ENCODE data around the gene RPL22L1.

The RPL22L1 gene

DNA sequence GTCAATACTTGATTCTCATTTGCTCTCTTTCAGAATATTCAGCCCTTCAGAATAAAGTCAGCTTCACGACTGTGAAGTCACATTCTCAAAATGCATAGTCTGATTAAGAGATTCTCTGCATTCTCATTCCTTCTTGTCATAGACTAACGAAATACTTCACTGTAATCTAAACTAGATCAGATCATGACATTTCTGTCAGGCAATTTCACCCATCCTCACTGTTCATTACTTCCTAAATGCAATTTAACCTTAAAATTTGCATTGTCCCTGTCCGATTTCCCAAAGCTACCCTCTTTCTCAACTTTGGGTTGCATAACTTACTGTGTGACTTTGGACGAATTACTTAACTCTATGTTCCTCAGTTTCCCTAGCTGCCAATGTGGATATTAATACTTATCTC lies 6.2 kb downstream of the RPL22L1 start:
- no peak overlapping the region for H3K27ac ChIP-seq
- H3K9me3 ChIP-seq (ENCODE audit: severe bottlenecking) = no peaks in the 10 kb centered on the region
- TF ChIP-seq, protein P1, sequence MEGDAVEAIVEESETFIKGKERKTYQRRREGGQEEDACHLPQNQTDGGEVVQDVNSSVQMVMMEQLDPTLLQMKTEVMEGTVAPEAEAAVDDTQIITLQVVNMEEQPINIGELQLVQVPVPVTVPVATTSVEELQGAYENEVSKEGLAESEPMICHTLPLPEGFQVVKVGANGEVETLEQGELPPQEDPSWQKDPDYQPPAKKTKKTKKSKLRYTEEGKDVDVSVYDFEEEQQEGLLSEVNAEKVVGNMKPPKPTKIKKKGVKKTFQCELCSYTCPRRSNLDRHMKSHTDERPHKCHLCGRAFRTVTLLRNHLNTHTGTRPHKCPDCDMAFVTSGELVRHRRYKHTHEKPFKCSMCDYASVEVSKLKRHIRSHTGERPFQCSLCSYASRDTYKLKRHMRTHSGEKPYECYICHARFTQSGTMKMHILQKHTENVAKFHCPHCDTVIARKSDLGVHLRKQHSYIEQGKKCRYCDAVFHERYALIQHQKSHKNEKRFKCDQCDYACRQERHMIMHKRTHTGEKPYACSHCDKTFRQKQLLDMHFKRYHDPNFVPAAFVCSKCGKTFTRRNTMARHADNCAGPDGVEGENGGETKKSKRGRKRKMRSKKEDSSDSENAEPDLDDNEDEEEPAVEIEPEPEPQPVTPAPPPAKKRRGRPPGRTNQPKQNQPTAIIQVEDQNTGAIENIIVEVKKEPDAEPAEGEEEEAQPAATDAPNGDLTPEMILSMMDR (IDR thresholded peaks at IDR 0.05; ENCODE audit: low read depth, low read length) = no peak
- H3K4me3 ChIP-seq (ENCODE audit: low read depth, low read length) = no peak overlapping the region
- peaks cover 35% of the 10 kb centered on the region for H3K36me3 ChIP-seq
- H3K27me3 ChIP-seq (ENCODE audit: insufficient read depth, low read depth, severe bottlenecking) = no peaks in the 10 kb centered on the region
- DNase-seq = no peak

DNA sequence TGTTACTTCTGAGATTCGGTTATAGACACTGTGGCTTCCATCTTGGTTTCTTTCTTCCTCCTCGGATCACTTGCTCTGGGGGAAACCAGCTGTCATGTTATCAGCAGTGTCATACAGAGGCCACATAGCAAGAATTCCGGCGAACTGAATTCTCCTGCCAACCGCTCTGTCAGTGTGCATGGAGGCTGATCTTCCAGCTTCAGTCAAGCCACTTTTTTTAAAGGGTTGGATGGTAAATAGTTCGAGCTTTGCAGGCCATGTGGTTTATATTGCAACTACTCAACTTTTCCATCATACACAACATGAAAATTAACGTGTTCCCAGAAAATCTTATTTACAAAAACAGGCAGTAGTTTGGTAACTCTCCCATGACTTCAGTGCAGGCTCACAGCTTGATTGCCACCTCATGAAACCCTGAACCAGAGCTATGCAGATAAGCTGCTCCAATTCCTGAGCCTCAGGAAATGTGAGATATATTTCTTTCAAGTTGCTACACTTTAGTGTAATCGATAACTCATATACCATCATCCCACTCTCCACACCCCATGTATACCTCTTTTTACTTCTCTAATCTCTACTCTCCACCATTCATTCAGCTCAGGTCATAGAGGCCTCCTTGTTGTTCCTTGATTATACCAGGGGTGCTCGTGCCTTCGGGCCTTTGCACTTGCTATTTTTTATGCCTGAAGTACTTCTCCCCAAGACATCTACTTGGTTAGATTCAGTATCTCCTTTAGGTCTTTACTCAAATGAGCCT lies 7.2 kb downstream of the RPL22L1 start:
- H3K9me3 ChIP-seq (ENCODE audit: severe bottlenecking) = no peaks in the 10 kb centered on the region
- TF ChIP-seq, protein P1 (IDR thresholded peaks at IDR 0.05; ENCODE audit: low read depth, low read length) = no peak
- H3K36me3 ChIP-seq = peaks cover 28% of the 10 kb centered on the region
- DNase-seq = no peak
- H3K4me3 ChIP-seq (ENCODE audit: low read depth, low read length) = no peak overlapping the region
- no peak overlapping the region for H3K27ac ChIP-seq
- H3K27me3 ChIP-seq (ENCODE audit: insufficient read depth, low read depth, severe bottlenecking) = no peaks in the 10 kb centered on the region

DNA sequence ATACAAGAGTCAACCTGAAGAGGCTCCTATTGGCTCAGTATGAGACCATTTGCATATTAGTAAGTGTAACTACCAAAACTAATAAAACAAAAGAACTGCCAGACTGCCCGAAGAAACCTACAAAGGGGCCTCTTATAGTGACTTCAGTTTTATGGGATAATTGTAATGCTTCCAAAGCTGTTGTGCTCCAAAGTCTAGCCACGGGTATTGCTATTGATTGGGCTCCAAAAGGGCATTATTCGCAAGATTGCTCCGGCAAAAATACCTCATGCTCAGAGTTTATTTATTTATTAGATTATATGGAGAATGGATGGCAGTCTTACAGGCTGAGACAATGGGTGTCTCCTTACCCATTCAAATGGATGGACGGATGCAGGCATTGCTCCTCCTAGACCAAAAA lies 11.4 kb downstream of the RPL22L1 start:
- Histone ChIP-seq H3K27me3 (ENCODE audit: insufficient read depth, low read depth, severe bottlenecking) (no peaks in the 10 kb centered on the region), H3K36me3 (no peaks in the 10 kb centered on the region), H3K9me3 (ENCODE audit: severe bottlenecking) (no peaks in the 10 kb centered on the region), H3K27ac (no peak overlapping the region), H3K4me3 (ENCODE audit: low read depth, low read length) (no peak overlapping the region)
- no peak for DNase-seq
- TF ChIP-seq, protein P1 (IDR thresholded peaks at IDR 0.05; ENCODE audit: low read depth, low read length) = no peak

DNA sequence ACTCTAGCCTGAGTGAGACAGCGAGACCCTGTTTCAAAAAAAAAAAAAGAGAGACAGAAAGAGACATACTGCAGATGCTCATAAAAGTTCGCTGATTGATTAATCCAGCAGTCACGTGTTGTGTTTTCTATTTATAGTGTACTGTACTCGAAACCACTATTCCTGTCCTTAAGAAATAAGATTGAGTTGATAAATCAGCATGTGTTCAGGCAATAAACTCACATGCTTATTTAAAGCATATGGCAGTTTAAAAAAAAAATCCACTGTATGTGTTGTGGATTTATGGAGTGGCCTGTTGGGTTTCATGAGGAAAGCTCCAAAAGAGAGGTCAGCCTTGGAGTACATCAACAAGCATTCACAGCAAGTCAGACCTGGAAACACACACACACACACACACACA lies 17.7 kb downstream of the RPL22L1 start:
- Histone ChIP-seq H3K4me3 (ENCODE audit: low read depth, low read length) (no peak overlapping the region), H3K27me3 (ENCODE audit: insufficient read depth, low read depth, severe bottlenecking) (no peaks in the 10 kb centered on the region), H3K9me3 (ENCODE audit: severe bottlenecking) (no peaks in the 10 kb centered on the region), H3K36me3 (no peaks in the 10 kb centered on the region), H3K27ac (no peak overlapping the region)
- DNase-seq = no peak
- TF ChIP-seq, protein P1 (IDR thresholded peaks at IDR 0.05; ENCODE audit: low read depth, low read length) = no peak

DNA sequence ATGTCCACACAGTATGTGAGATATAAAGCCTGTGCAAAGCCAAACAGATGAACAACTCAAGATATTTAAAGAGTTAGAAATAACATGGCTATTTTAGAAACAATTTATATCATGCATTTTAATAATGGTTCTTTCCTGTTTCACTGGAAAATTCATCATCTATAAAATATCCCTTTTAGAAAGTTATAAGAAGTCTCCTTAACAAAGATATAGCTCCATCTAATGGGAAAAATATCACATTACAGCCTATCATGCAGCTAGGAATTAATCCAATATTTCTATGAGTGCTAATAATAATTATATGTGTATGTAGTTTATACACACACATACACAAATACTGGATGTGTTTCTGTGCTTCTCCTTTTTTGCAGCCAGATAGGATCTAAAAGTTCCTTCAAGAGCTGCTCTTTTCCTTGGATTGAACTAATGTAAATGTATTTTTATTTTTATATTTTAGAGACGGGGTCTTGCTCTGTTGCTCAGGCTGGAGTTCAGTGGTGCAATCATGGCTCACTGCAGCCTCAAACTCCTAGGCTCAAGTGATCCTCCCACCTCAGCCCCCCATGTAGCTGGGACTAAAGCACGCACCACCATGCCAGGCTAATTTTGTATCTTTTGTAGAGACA lies 21.6 kb downstream of the RPL22L1 start:
- DNase-seq = no peak
- no peak overlapping the region for H3K27ac ChIP-seq
- H3K9me3 ChIP-seq (ENCODE audit: severe bottlenecking) = no peaks in the 10 kb centered on the region
- H3K36me3 ChIP-seq = no peaks in the 10 kb centered on the region
- TF ChIP-seq, protein P1 (IDR thresholded peaks at IDR 0.05; ENCODE audit: low read depth, low read length) = no peak
- no peaks in the 10 kb centered on the region for H3K27me3 ChIP-seq (ENCODE audit: insufficient read depth, low read depth, severe bottlenecking)
- H3K4me3 ChIP-seq (ENCODE audit: low read depth, low read length) = no peak overlapping the region
